Middle frontal gyrus (tissue), 1 donor: ENCODE results near the gene ASB4.
"Not testable (repeated sequence)": the region's sequence is repeated elsewhere in the genome, so short reads cannot be mapped to it uniquely, and the experiment has no call there.

Experiments
- DNase-seq: peaks from one replicate; pipeline ENCODE4 v3.0.0-alpha.2; 2015; ENCODE audit warnings: low spot score; ENCODE audit errors: extremely low spot score

ASB4 gene

GRCh38 chr7:95478272-95479037 is 7.3 kb upstream of the ASB4 start:
- DNase-seq: no peak

GRCh38 chr7:95479992-95480624 is 5.6 kb upstream of the ASB4 start:
- DNase-seq: no peak

- no peak for DNase-seq
These were observed 4.2 kb upstream of the ASB4 start for GRCh38 chr7:95481271-95482165.

- DNase-seq: no peak
These were observed 3.3 kb upstream of the ASB4 start for GRCh38 chr7:95482424-95482823.

- DNase-seq: no peak
These were observed 4.6 kb downstream of the ASB4 start for GRCh38 chr7:95490231-95490762.

- DNase-seq: no peak
These were observed 5.5 kb downstream of the ASB4 start for GRCh38 chr7:95491201-95491600.

- no peak for DNase-seq
These were observed 6.0 kb downstream of the ASB4 start for GRCh38 chr7:95491634-95492314.

GRCh38 chr7:95493247-95493646 is 7.5 kb downstream of the ASB4 start:
- DNase-seq: no peak

GRCh38 chr7:95493844-95494243 is 8.1 kb downstream of the ASB4 start:
- DNase-seq: no peak

GRCh38 chr7:95501261-95501832 is 15.6 kb downstream of the ASB4 start:
- DNase-seq: no peak

- no peak for DNase-seq
These were observed 16.7 kb downstream of the ASB4 start for GRCh38 chr7:95502403-95502802.

- DNase-seq: no peak
These were observed 17.8 kb downstream of the ASB4 start for GRCh38 chr7:95503271-95504131.

GRCh38 chr7:95504132-95504588 is 18.4 kb downstream of the ASB4 start:
- not testable (repeated sequence) for DNase-seq

- no peak for DNase-seq
These were observed 23.0 kb downstream of the ASB4 start for GRCh38 chr7:95508780-95509179.

- DNase-seq: no peak
These were observed 23.5 kb downstream of the ASB4 start for GRCh38 chr7:95509199-95509598.

GRCh38 chr7:95511716-95512260 is 26.0 kb downstream of the ASB4 start:
- peak; percentile 52 for DNase-seq

GRCh38 chr7:95517458-95517857 is 31.7 kb downstream of the ASB4 start:
- no peak for DNase-seq

- DNase-seq: no peak
These were observed 32.1 kb downstream of the ASB4 start for GRCh38 chr7:95517870-95518269.

- no peak for DNase-seq
These were observed 34.4 kb downstream of the ASB4 start for GRCh38 chr7:95520136-95520535.
